Subcutaneous adipose tissue (tissue), 4 donors: ENCODE data around the gene PPIL1. TPM values are rescaled to one million over a fixed set of nuclear protein-coding genes. Genes with fewer than 3 reads are reported as not detected.

Experiments used
- CTCF ChIP-seq: fragments of 450-650 bp; IDR thresholded peaks from one replicate; pipeline ENCODE4 v1.5.1; 2016; ENCODE audit warnings: low read depth, mild to moderate bottlenecking, control low read depth, antibody characterized with exemption, moderate library complexity
- total RNA-seq, 4 donors: library from RNA; depleted of rRNA; stranded (reverse); fragments of >200 nt; gene quantifications; one replicate each; pipeline ENCODE4 v1.1.0, GENCODE V29; 2016

PPIL1 gene
- total RNA-seq, 4 donors from 2014 or later, result 4.3 to 18.4 (median 6.7) TPM

- no peak for TF ChIP-seq CTCF
Observed at GRCh38 chr6:36832313-36832712, 42.3 kb downstream of the PPIL1 start.

- TF ChIP-seq CTCF, result no peak
Observed at GRCh38 chr6:36830577-36830976, 44.0 kb downstream of the PPIL1 start.

DNA sequence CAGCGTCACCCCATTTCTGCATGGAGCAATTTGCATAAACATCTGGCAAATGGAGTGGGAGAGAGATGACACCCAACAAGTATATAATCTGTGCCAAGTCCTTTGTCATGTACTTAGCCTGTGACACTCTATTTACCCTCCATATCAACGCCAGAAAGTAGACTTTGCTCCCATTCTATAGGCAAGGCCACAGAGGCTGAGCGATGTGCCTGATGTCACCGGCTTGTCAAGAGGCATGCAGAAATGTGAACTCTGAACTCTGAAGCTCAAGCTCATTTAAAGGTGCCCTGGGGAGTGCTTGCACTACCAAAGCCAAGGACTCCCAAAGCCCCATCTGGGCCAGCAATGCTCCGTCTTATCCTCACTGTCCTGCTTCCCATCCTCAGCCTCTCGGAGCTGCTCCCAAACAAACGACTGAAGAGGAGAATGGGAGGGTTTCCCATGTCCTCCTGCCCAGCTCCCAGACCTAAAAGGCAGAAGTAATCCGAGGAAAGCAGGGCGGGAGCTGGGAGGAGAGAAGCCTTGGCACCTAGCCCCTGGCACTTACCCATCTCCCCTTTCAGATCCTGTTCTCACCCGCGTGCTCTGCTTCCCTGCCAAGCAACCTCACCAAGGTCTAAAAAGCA, 44.6 kb downstream of the PPIL1 start:
- no peak for TF ChIP-seq CTCF

DNA sequence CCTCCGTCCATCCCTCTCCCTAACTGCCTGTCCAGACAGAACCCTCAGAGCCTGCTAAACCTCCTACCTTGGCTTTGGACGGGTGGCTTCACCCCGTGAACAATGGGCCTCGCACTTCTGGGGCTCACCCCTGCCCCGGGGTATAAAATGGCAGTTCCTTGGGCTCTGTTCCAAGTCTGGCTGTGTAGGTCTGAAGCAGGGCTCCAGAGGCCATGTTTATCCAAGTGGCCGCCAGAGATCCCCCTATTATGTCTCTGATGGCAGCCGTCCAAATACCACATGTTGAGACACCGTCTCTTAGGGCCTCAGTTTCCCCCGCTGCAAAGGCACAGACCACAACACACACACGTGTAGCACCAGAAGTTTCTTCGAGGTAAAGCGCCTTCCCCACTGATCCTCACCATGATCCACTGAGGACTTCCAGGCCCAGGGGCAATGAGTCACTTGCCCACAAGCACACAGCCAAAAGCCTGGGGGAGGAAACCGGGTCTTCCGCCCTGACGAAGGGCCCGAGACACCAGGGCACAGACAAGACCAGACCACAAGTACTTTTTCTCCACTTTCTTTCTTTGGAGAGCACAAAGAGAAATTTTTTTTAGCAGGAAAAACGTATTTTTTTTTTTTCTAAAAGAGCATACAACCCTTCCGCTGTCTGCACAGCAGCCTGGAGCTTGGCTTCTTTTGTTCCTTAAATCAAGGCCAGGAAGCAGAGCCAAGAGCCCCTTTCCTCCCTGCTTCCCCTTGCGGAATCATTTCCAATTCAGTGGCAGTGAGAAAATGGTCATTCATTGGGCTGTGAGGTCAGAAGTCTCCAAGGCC, 47.1 kb downstream of the PPIL1 start:
- TF ChIP-seq CTCF, result no peak

- no peak for TF ChIP-seq CTCF
Observed at GRCh38 chr6:36826520-36827227, 47.9 kb downstream of the PPIL1 start.

DNA sequence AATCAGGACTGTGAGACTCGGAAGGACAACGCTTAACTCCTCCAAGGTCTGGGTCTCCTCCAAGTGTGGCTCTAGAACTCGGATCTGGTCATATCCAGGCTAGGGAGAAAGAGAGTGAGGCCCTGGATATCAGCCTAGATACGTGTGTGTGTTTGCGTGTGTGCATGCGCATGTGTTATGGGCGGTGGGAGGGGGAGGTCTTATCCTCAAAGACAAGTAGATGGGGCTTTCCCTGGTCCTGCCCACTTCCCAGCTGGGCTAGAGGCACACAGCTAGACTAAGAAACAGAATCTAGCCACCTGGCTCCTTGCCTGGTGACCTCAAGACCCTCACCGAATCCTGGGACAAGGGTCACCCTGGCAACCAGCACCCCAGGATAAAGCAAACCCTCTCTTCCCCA, 48.6 kb downstream of the PPIL1 start:
- no peak for TF ChIP-seq CTCF

- no peak for TF ChIP-seq CTCF
Observed at GRCh38 chr6:36825452-36825851, 49.2 kb downstream of the PPIL1 start.
